SK-N-SH (cell line): ENCODE measurements around the gene GAB2.

Experiments
- CTCF ChIP-seq: fragments of 200-600 bp; sonication (generic); IDR thresholded peaks from 2 replicates; pipeline ENCODE4 v1.6.1; 2017; ENCODE audit warnings: antibody characterized with exemption, mild to moderate bottlenecking, moderate library complexity
- EP300 ChIP-seq, 2 experiments: IDR thresholded peaks; 2 replicates each; pipeline versions ENCODE4 v1.4.0 to v1.6.1; 2012; ENCODE audit warnings: borderline replicate concordance in 1 of 2, low read depth in 1 of 2, low read length in 1 of 2
- EZH2phosphoT487 ChIP-seq: fragments of 200-600 bp; sonication (generic); IDR thresholded peaks from 2 replicates; pipeline ENCODE4 v1.6.1; 2017; ENCODE audit warnings: low read depth, mixed run types, mild to moderate bottlenecking, antibody characterized with exemption, moderate library complexity, borderline replicate concordance
- GATA2 ChIP-seq: sonication (generic); formaldehyde crosslinking; IDR thresholded peaks from 2 replicates; pipeline ENCODE4 v1.5.0; 2020; ENCODE audit warnings: mild to moderate bottlenecking, missing genetic modification reagents
- POLR2AphosphoS5 ChIP-seq: IDR thresholded peaks from 2 replicates; pipeline ENCODE4 v1.6.1; 2012; ENCODE audit warnings: low read depth, low read length
- SIN3A ChIP-seq: IDR thresholded peaks from 2 replicates; pipeline ENCODE4 v1.6.1; 2012; ENCODE audit warnings: low read depth, mild to moderate bottlenecking, low read length, moderate library complexity, borderline replicate concordance
- TEAD4 ChIP-seq: IDR thresholded peaks from 2 replicates; pipeline ENCODE4 v1.4.0; 2012; ENCODE audit warnings: mild to moderate bottlenecking, borderline replicate concordance; ENCODE audit not compliant: insufficient read depth

DNA sequence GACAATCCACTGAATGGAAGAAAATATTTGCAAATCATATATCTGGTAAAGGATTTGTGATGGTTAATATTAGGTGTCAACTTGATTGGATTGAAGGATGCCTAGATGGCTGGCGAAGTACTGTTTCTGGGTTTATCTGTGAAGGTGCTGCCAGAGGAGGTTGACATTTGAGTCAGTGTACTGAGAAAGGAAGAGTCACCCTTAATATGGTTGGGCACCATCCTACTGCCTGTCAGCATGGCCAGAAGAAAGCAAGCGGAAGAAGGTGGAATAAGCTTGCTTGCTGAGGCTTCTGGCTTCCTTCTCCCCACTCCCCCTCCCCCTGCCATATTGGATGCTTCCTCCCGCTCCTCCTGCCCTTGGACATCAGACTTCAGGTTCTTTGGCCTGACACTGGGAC, 101.9 kb downstream of the GAB2 start:
- TF ChIP-seq CTCF (no peak), TEAD4 (no peak), EZH2phosphoT487 (no peak), POLR2AphosphoS5 (no peak), SIN3A (no peak), GATA2 (CRISPR knock-in tag) (no peak), EP300 (IDR thresholded peaks at IDR 0.05; ENCODE audit: borderline replicate concordance in 1 of 2, low read depth in 1 of 2, low read length in 1 of 2) (no peak)
